Skeletal muscle satellite cell (primary cell): ENCODE data around the gene CSF2. TPM values are rescaled to one million over a fixed set of nuclear protein-coding genes. Genes with fewer than 3 reads are reported as not detected.

ENCODE experiments used
- H3K27me3 ChIP-seq: 2 replicates; pipeline ENCODE4 v1.7.0; 2013; ENCODE audit warnings: low read length; ENCODE audit not compliant: control insufficient read depth, insufficient read depth
- H3K36me3 ChIP-seq: 2 replicates; pipeline ENCODE4 v1.7.0; 2013; ENCODE audit warnings: mild to moderate bottlenecking, control low read depth, low read length; ENCODE audit not compliant: insufficient read depth
- H3K4me1 ChIP-seq: 2 replicates; pipeline ENCODE4 v1.7.0; 2013; ENCODE audit warnings: low read length; ENCODE audit not compliant: control insufficient read depth, insufficient read depth
- H3K4me2 ChIP-seq: 2 replicates; pipeline ENCODE4 v1.7.0; 2013; ENCODE audit warnings: mild to moderate bottlenecking, low read length
- H3K4me3 ChIP-seq: 2 replicates; pipeline ENCODE4 v1.7.0; 2013; ENCODE audit warnings: low read length
- H3K9ac ChIP-seq: 2 replicates; pipeline ENCODE4 v1.7.0; 2013; ENCODE audit warnings: mild to moderate bottlenecking, low read depth, low read length, moderate library complexity
- H3K9me3 ChIP-seq: replicated peaks from 2 replicates; pipeline ENCODE4 v1.7.0; 2013; ENCODE audit warnings: mild to moderate bottlenecking, control low read depth, low read length
- total RNA-seq: library from RNA; depleted of rRNA; stranded (reverse); fragments of >200 nt; gene quantifications from 2 replicates; pipeline ENCODE4 v1.2.3, GENCODE V29; 2012; rRNA removed

CSF2 gene
- 0.22 TPM in 1 of 2 replicates, not detected in the other for total RNA-seq

DNA sequence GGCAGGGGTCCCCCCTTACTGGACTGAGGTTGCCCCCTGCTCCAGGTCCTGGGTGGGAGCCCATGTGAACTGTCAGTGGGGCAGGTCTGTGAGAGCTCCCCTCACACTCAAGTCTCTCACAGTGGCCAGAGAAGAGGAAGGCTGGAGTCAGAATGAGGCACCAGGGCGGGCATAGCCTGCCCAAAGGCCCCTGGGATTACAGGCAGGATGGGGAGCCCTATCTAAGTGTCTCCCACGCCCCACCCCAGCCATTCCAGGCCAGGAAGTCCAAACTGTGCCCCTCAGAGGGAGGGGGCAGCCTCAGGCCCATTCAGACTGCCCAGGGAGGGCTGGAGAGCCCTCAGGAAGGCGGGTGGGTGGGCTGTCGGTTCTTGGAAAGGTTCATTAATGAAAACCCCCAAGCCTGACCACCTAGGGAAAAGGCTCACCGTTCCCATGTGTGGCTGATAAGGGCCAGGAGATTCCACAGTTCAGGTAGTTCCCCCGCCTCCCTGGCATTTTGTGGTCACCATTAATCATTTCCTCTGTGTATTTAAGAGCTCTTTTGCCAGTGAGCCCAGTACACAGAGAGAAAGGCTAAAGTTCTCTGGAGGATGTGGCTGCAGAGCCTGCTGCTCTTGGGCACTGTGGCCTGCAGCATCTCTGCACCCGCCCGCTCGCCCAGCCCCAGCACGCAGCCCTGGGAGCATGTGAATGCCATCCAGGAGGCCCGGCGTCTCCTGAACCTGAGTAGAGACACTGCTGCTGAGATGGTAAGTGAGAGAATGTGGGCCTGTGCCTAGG is at the start of gene CSF2:
TSS of gene CSF2 (plus strand) at position 559 of the 783 bp plus-strand sequence. CDS start at position 594, 35 bp downstream.
- Histone ChIP-seq H3K4me2 (peak within 1 kb of the TSS; percentile 34), H3K36me3 (no peaks in the 10 kb centered on the region), H3K27me3 (no peaks in the 10 kb centered on the region), H3K9ac (no peak within 1 kb of the TSS), H3K4me3 (no peak within 1 kb of the TSS), H3K4me1 (peaks cover 19% of the 10 kb centered on the region), H3K9me3 (no peaks in the 10 kb centered on the region)

DNA sequence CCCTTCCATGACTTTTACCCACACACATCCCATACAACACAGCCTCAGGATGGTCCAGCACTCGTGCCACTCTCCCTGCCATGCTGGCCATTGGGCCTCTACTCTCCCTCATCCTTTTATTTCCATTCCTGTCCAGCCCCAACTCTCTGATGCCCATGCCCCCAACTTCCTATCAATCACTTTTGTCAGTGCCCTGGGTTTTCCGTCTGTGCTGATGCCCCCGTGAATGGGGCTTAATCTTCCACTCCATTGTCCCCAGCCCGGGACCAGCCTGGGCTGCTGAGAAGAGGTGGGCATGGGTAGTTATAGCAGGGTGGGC is 49.5 kb upstream of the CSF2 start:
- no peaks in the 10 kb centered on the region for H3K4me1 ChIP-seq
- H3K36me3 ChIP-seq, result no peaks in the 10 kb centered on the region
- no peak overlapping the region for H3K4me3 ChIP-seq
- H3K9ac ChIP-seq, result no peak overlapping the region
- H3K4me2 ChIP-seq, result no peak overlapping the region
- H3K27me3 ChIP-seq, result peaks cover 45% of the 10 kb centered on the region
- no peaks in the 10 kb centered on the region for H3K9me3 ChIP-seq

DNA sequence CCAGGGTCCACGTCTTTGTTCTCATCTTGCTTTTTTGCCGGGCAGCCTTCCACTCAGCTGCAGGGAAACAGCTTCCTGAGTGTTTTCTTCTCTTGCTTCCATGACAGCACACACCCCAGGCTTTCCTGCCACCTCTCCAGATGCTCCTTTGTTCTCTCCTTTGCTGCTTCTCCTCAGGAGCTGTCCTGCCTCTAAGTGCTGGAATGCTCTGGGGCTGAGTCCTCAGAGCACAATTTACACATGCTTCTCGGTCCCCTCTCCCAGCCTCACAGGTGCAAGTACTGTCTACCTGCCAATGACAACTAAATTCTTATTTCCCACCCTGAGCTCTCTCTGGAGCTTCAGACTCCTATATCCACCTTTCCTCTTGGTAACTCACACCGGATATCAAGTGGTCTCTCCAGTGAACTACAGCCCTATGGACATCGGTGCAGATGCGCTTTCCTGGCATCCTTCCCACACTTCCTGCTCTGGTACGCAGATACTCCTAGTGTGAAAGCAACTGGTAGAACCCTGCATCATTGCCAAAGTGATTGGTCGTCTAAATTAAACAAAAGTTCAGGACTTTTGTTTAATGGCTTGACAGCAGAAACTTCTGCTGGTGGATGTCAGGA is 48.7 kb upstream of the CSF2 start:
- Histone ChIP-seq H3K4me3 (no peak overlapping the region), H3K4me2 (no peak overlapping the region), H3K36me3 (no peaks in the 10 kb centered on the region), H3K27me3 (peaks cover 38% of the 10 kb centered on the region), H3K9me3 (no peaks in the 10 kb centered on the region), H3K4me1 (no peaks in the 10 kb centered on the region), H3K9ac (no peak overlapping the region)

- Histone ChIP-seq H3K27me3 (peaks cover 37% of the 10 kb centered on the region), H3K9ac (no peak overlapping the region), H3K9me3 (no peaks in the 10 kb centered on the region), H3K4me3 (no peak overlapping the region), H3K36me3 (no peaks in the 10 kb centered on the region), H3K4me1 (no peaks in the 10 kb centered on the region), H3K4me2 (no peak overlapping the region)
Observed at GRCh38 chr5:132025403-132025971, 48.1 kb upstream of the CSF2 start.

GRCh38 chr5:132026516-132027008 is 47.0 kb upstream of the CSF2 start:
- no peaks in the 10 kb centered on the region for H3K36me3 ChIP-seq
- H3K4me3 ChIP-seq, result no peak overlapping the region
- H3K9ac ChIP-seq, result no peak overlapping the region
- peaks cover 41% of the 10 kb centered on the region for H3K27me3 ChIP-seq
- no peaks in the 10 kb centered on the region for H3K4me1 ChIP-seq
- H3K4me2 ChIP-seq, result no peak overlapping the region
- H3K9me3 ChIP-seq, result no peaks in the 10 kb centered on the region

- H3K27me3 ChIP-seq, result peaks cover 41% of the 10 kb centered on the region
- no peak overlapping the region for H3K4me3 ChIP-seq
- no peak overlapping the region for H3K9ac ChIP-seq
- H3K4me2 ChIP-seq, result no peak overlapping the region
- H3K4me1 ChIP-seq, result no peaks in the 10 kb centered on the region
- H3K36me3 ChIP-seq, result no peaks in the 10 kb centered on the region
- no peaks in the 10 kb centered on the region for H3K9me3 ChIP-seq
Observed at GRCh38 chr5:132027027-132027426, 46.6 kb upstream of the CSF2 start.

DNA sequence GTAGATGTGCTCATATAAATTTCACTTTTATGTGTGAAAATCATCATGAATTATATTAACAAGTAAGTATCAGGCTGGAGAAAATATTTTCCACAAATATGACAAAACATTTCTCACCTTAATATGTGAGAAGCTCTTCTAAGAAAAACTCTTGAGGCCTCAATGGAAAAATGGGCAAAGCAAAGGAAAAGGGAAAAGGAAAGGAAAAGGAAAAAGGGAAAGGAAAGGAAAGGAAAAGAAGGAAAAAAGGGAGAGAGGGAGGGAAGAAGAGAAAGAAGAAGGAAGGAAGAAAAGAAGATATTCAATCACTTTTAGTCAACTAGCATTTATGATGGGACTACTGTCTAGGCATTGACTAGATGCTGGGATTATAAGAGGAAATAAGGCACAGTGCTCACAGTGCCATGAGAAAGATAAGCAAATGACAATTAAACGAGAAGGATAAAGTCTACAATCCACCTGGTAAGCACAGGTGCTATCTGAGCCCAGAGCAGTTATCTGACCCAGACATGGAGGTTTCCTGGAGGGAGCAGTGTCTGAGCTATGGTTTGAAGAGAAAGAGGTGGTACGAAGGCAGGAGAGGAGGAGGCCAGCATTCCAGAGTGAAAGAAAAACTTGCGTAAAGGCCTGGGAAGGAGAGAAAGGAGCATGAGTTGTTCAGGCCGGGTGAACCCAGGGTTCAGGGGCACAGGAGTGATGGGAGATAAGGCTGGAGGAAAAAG is 43.8 kb upstream of the CSF2 start:
- H3K27me3 ChIP-seq, result peaks cover 47% of the 10 kb centered on the region
- no peak overlapping the region for H3K9ac ChIP-seq
- H3K9me3 ChIP-seq, result no peaks in the 10 kb centered on the region
- no peak overlapping the region for H3K4me3 ChIP-seq
- H3K36me3 ChIP-seq, result no peaks in the 10 kb centered on the region
- no peak overlapping the region for H3K4me2 ChIP-seq
- H3K4me1 ChIP-seq, result no peaks in the 10 kb centered on the region

GRCh38 chr5:132030610-132031009 is 43.0 kb upstream of the CSF2 start:
- H3K4me2 ChIP-seq, result no peak overlapping the region
- H3K36me3 ChIP-seq, result no peaks in the 10 kb centered on the region
- H3K4me3 ChIP-seq, result no peak overlapping the region
- H3K9me3 ChIP-seq, result no peaks in the 10 kb centered on the region
- peaks cover 47% of the 10 kb centered on the region for H3K27me3 ChIP-seq
- no peaks in the 10 kb centered on the region for H3K4me1 ChIP-seq
- no peak overlapping the region for H3K9ac ChIP-seq

GRCh38 chr5:132032196-132032595 is 41.4 kb upstream of the CSF2 start:
- H3K27me3 ChIP-seq, result peaks cover 51% of the 10 kb centered on the region
- no peak overlapping the region for H3K4me2 ChIP-seq
- H3K9me3 ChIP-seq, result no peaks in the 10 kb centered on the region
- H3K36me3 ChIP-seq, result no peaks in the 10 kb centered on the region
- no peak overlapping the region for H3K9ac ChIP-seq
- no peaks in the 10 kb centered on the region for H3K4me1 ChIP-seq
- no peak overlapping the region for H3K4me3 ChIP-seq

GRCh38 chr5:132033122-132033521 is 40.5 kb upstream of the CSF2 start:
- peaks cover 52% of the 10 kb centered on the region for H3K27me3 ChIP-seq
- H3K4me2 ChIP-seq, result no peak overlapping the region
- no peak overlapping the region for H3K4me3 ChIP-seq
- H3K4me1 ChIP-seq, result no peaks in the 10 kb centered on the region
- no peak overlapping the region for H3K9ac ChIP-seq
- no peaks in the 10 kb centered on the region for H3K9me3 ChIP-seq
- H3K36me3 ChIP-seq, result no peaks in the 10 kb centered on the region

DNA sequence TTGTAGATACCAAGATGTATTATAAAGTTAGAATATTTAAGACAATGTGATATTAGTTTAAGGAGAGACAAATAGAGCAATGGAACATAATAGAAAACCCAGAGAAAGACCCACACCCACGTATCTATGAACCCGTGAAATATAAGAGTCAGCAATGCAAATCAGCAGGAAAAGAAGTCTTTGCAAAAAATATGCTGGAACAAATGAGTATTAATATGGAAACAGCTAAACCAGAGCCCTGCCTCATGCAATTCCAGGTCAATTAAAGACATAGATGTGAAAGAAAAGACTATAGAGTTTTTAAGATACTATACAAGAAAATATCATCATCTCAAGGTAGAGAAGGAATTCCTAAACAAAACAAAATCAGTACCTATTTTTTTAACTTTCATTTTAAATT is 36.2 kb upstream of the CSF2 start:
- Histone ChIP-seq H3K36me3 (no peaks in the 10 kb centered on the region), H3K9ac (no peak overlapping the region), H3K4me3 (no peak overlapping the region), H3K27me3 (peaks cover 62% of the 10 kb centered on the region), H3K4me1 (no peaks in the 10 kb centered on the region), H3K9me3 (no peaks in the 10 kb centered on the region), H3K4me2 (no peak overlapping the region)
